Stimulated activated CD4-positive, alpha-beta T cell treated with anti-CD3 and anti-CD28 coated beads, Interleukin-4, amount 100 ng/mL, for 1 hour (primary cell): ENCODE data around the gene OBI1.
"Not testable (repeated sequence)": the region's sequence is repeated elsewhere in the genome, so short reads cannot be mapped to it uniquely, and the experiment has no call there.

ENCODE experiments used
- DNase-seq: peaks from one replicate; pipeline ENCODE4 v3.0.0-alpha.2; 2020

Gene OBI1

GRCh38 chr13:78647109-78647678, 11.8 kb downstream of the OBI1 start:
- DNase-seq, result not testable (repeated sequence)

GRCh38 chr13:78638216-78638615, 20.7 kb downstream of the OBI1 start:
- no peak for DNase-seq

GRCh38 chr13:78636495-78636894, 22.5 kb downstream of the OBI1 start:
- no peak for DNase-seq

GRCh38 chr13:78632996-78633395, 26.0 kb downstream of the OBI1 start:
- DNase-seq, result no peak

GRCh38 chr13:78631077-78631476, 27.9 kb downstream of the OBI1 start:
- DNase-seq, result no peak

- DNase-seq, result no peak
These were observed 28.4 kb downstream of the OBI1 start for GRCh38 chr13:78630511-78630910.

- no peak for DNase-seq
These were observed 33.6 kb downstream of the OBI1 start for GRCh38 chr13:78625384-78625783.

- DNase-seq, result no peak
These were observed 35.8 kb downstream of the OBI1 start for GRCh38 chr13:78623132-78623531.

- DNase-seq, result no peak
These were observed 38.0 kb downstream of the OBI1 start for GRCh38 chr13:78620936-78621470.

GRCh38 chr13:78618411-78618810, 40.5 kb downstream of the OBI1 start:
- no peak for DNase-seq

- no peak for DNase-seq
These were observed 47.9 kb downstream of the OBI1 start for GRCh38 chr13:78611040-78611439.

- DNase-seq, result no peak
These were observed 48.5 kb downstream of the OBI1 start for GRCh38 chr13:78610381-78610883.

GRCh38 chr13:78609464-78610205, 49.3 kb downstream of the OBI1 start:
- no peak for DNase-seq

GRCh38 chr13:78608688-78609463, 50.1 kb downstream of the OBI1 start:
- no peak for DNase-seq

GRCh38 chr13:78608252-78608687, 50.7 kb downstream of the OBI1 start:
- no peak for DNase-seq

- DNase-seq, result no peak
These were observed 51.3 kb downstream of the OBI1 start for GRCh38 chr13:78607409-78608251.

- DNase-seq, result no peak
These were observed 52.2 kb downstream of the OBI1 start for GRCh38 chr13:78606471-78607408.

GRCh38 chr13:78604782-78605611, 54.0 kb downstream of the OBI1 start:
- DNase-seq, result no peak

- peak; percentile 63 for DNase-seq
These were observed 55.6 kb downstream of the OBI1 start, which contains the start of gene POU4F1 for GRCh38 chr13:78603240-78603957. TSS of gene POU4F1 (minus strand) at chr13:78603552. CDS start at chr13:78603326, 226 bp downstream.
